ENCODE results near the gene DNAJC10.

The DNAJC10 gene

DNA sequence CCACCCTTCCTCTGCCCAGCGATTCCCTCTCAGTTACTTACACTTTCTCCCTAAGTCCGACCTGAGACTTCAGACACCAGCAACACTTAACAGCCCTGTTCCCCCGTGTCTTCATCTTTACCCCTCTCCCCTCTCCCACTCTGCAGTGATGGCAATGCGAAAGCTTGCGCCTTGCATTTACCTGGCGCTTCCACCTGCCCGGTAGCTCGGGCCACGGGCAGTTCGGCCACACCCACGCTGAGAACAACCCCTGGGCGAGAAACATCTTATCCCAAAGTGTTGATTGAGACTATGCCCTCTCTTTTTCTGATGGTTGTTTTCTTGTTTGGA is 558 bp downstream of the DNAJC10 start:
- H3K79me1 ChIP-seq (ENCODE audit: low read length), result peaks cover 10% of the 10 kb centered on the region
- peak overlapping the region; percentile 34 for H2BK120ac ChIP-seq (ENCODE audit: insufficient read depth, low read length, poor library complexity)
- no CpG with 5 or more reads among the region's 12 CpGs for WGBS (ENCODE audit: extremely low coverage, insufficient coverage, insufficient read length)

DNA sequence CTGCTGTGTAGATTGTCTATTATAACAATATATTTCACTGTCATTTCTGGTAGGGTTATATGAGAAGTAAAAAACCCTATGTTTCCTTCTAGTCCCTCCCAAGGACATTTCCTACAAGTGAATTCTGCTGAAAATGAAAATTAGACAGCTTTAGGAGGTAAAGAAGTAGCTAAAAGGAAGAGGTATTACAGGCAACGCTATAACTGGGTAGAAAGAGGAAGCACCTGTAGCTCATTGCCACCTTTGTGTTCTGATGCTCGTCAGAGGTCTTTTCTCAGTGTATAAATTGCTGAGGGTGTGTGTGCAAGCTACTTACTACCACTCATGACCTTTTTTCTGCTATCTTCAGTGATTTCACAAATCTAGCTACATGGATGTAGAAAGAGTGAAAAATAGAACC is 1.4 kb downstream of the DNAJC10 start:
- Histone ChIP-seq H2BK12ac (ENCODE audit: low read length) (no peak overlapping the region), H3K4me1 (ENCODE audit: control insufficient read depth in 1 of 2, insufficient read depth in 2 of 2, low read length in 2 of 2) (peaks cover 0 to 2% of the 10 kb centered on the region in 2 experiments), H3K4me3 (ENCODE audit: low read depth, low read length) (no peak overlapping the region), H2BK120ac (ENCODE audit: insufficient read depth, low read length, poor library complexity) (no peak overlapping the region), H2AFZ (ENCODE audit: insufficient read depth, low read length, poor library complexity) (no peak overlapping the region), H3K18ac (ENCODE audit: low read length) (no peak overlapping the region), H3K27ac (ENCODE audit: low read depth, low read length) (no peak overlapping the region), H3K9ac (ENCODE audit: low read length) (no peak overlapping the region), H4K8ac (ENCODE audit: low read depth, low read length) (no peak overlapping the region), H3K79me1 (ENCODE audit: low read length) (peaks cover 10% of the 10 kb centered on the region), H3K27me3 (ENCODE audit: insufficient read depth, low read length) (no peaks in the 10 kb centered on the region), H3K23ac (ENCODE audit: low read length) (no peak overlapping the region), H4K91ac (ENCODE audit: low read depth, low read length) (no peak overlapping the region), H3K4me2 (ENCODE audit: low read length) (no peak overlapping the region), H2BK5ac (ENCODE audit: low read depth, low read length, poor library complexity) (no peak overlapping the region), H3K9me3 (ENCODE audit: insufficient read depth, low read depth, low read length) (peaks cover 2% of the 10 kb centered on the region), H4K12ac (ENCODE audit: low read depth, low read length) (no peak overlapping the region), H3K79me2 (ENCODE audit: control insufficient read depth, insufficient read depth, low read length, poor library complexity) (peaks cover 8% of the 10 kb centered on the region), H3K14ac (ENCODE audit: low read length) (no peak overlapping the region), H2AK5ac (ENCODE audit: low read length) (no peak overlapping the region), H3K36me3 (ENCODE audit: control insufficient read depth in 1 of 2, insufficient read depth in 2 of 2, low read length in 2 of 2) (no peaks in the 10 kb centered on the region), H3K4ac (ENCODE audit: low read depth, low read length) (no peak overlapping the region)
- no peak for DNase-seq
- WGBS (ENCODE audit: extremely low coverage, insufficient coverage, insufficient read length), result no CpG with 5 or more reads among the region's 2 CpGs

More for the DNA sequence above, 558 bp downstream of the DNAJC10 start:
- peak; percentile 2 to 45 for DNase-seq
- Histone ChIP-seq H4K91ac (ENCODE audit: low read depth, low read length) (peak overlapping the region; percentile 80), H2AK5ac (ENCODE audit: low read length) (no peak overlapping the region), H4K8ac (ENCODE audit: low read depth, low read length) (peak overlapping the region; percentile 96), H2AFZ (ENCODE audit: insufficient read depth, low read length, poor library complexity) (peak overlapping the region; percentile 97), H2BK5ac (ENCODE audit: low read depth, low read length, poor library complexity) (peak overlapping the region; percentile 63), H3K36me3 (ENCODE audit: control insufficient read depth in 1 of 2, insufficient read depth in 2 of 2, low read length in 2 of 2) (no peaks in the 10 kb centered on the region), H3K14ac (ENCODE audit: low read length) (peak overlapping the region; percentile 86), H4K12ac (ENCODE audit: low read depth, low read length) (peak overlapping the region; percentile 55), H3K4me2 (ENCODE audit: low read length) (peak overlapping the region; percentile 90), H3K9me3 (ENCODE audit: insufficient read depth, low read depth, low read length) (peaks cover 2% of the 10 kb centered on the region), H3K9ac (ENCODE audit: low read length) (peak overlapping the region; percentile 83), H3K79me2 (ENCODE audit: control insufficient read depth, insufficient read depth, low read length, poor library complexity) (peaks cover 8% of the 10 kb centered on the region), H3K4ac (ENCODE audit: low read depth, low read length) (peak overlapping the region; percentile 46), H3K27ac (ENCODE audit: low read depth, low read length) (peak overlapping the region; percentile 77), H2BK12ac (ENCODE audit: low read length) (no peak overlapping the region), H3K4me1 (ENCODE audit: control insufficient read depth in 1 of 2, insufficient read depth in 2 of 2, low read length in 2 of 2) (peaks cover 0 to 2% of the 10 kb centered on the region in 2 experiments), H3K27me3 (ENCODE audit: insufficient read depth, low read length) (no peaks in the 10 kb centered on the region), H3K18ac (ENCODE audit: low read length) (peak overlapping the region; percentile 73), H3K23ac (ENCODE audit: low read length) (no peak overlapping the region), H3K4me3 (ENCODE audit: low read depth, low read length) (peak overlapping the region; percentile 99)

DNA sequence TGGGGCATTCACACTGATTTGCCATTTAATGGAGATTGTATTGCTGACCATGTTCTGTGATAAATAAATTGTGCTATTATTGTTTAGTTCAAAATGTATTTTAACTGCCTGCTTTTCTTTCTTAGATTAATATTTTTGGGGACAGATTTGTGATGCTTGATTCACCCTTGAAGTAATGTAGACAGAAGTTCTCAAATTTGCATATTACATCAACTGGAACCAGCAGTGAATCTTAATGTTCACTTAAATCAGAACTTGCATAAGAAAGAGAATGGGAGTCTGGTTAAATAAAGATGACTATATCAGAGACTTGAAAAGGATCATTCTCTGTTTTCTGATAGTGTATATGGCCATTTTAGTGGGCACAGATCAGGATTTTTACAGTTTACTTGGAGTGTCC is 1.8 kb downstream of the DNAJC10 start:
- peaks cover 3% of the 10 kb centered on the region in 2 experiments for H3K36me3 ChIP-seq (ENCODE audit: control insufficient read depth in 1 of 2, insufficient read depth in 2 of 2, low read length in 2 of 2)
- H3K23ac ChIP-seq (ENCODE audit: low read length), result no peak overlapping the region
- no peak overlapping the region for H3K4me2 ChIP-seq (ENCODE audit: low read length)
- H3K9me3 ChIP-seq (ENCODE audit: insufficient read depth, low read depth, low read length), result peaks cover 2% of the 10 kb centered on the region
- H3K9ac ChIP-seq (ENCODE audit: low read length), result no peak overlapping the region
- H4K12ac ChIP-seq (ENCODE audit: low read depth, low read length), result no peak overlapping the region
- H4K8ac ChIP-seq (ENCODE audit: low read depth, low read length), result no peak overlapping the region
- DNase-seq, result no peak
- H3K4me1 ChIP-seq (ENCODE audit: control insufficient read depth in 1 of 2, insufficient read depth in 2 of 2, low read length in 2 of 2), result peaks cover 0 to 2% of the 10 kb centered on the region in 2 experiments
- no peak overlapping the region for H3K14ac ChIP-seq (ENCODE audit: low read length)
- peaks cover 8% of the 10 kb centered on the region for H3K79me2 ChIP-seq (ENCODE audit: control insufficient read depth, insufficient read depth, low read length, poor library complexity)
- H3K27me3 ChIP-seq (ENCODE audit: insufficient read depth, low read length), result no peaks in the 10 kb centered on the region
- H3K18ac ChIP-seq (ENCODE audit: low read length), result no peak overlapping the region
- no peak overlapping the region for H3K27ac ChIP-seq (ENCODE audit: low read depth, low read length)
- no peak overlapping the region for H2AFZ ChIP-seq (ENCODE audit: insufficient read depth, low read length, poor library complexity)
- no peak overlapping the region for H2BK120ac ChIP-seq (ENCODE audit: insufficient read depth, low read length, poor library complexity)
- peaks cover 10% of the 10 kb centered on the region for H3K79me1 ChIP-seq (ENCODE audit: low read length)
- H4K91ac ChIP-seq (ENCODE audit: low read depth, low read length), result no peak overlapping the region
- no peak overlapping the region for H3K4ac ChIP-seq (ENCODE audit: low read depth, low read length)
- no peak overlapping the region for H3K4me3 ChIP-seq (ENCODE audit: low read depth, low read length)
- H2AK5ac ChIP-seq (ENCODE audit: low read length), result no peak overlapping the region
- no peak overlapping the region for H2BK12ac ChIP-seq (ENCODE audit: low read length)
- no peak overlapping the region for H2BK5ac ChIP-seq (ENCODE audit: low read depth, low read length, poor library complexity)

DNA sequence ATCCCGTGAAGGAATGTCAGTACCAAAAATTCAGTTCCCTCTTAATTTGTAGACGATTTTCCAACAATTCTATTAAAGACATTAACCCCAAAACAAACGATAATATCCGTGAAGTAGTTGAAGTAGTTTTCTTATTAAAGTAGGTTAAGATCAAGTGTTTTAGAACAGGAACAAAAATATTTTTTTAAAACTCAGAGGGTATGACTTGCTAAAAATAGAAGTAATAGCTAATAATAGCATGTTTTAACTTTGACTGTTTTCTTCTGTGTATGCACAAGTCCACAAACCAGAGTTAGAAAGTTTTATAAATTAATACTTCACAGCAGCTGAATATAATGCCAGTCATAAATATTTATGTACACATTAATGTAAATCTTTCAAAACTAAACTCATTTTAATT is 2.4 kb downstream of the DNAJC10 start:
- Histone ChIP-seq H3K18ac (ENCODE audit: low read length) (no peak overlapping the region), H3K9ac (ENCODE audit: low read length) (no peak overlapping the region), H3K79me2 (ENCODE audit: control insufficient read depth, insufficient read depth, low read length, poor library complexity) (peaks cover 8% of the 10 kb centered on the region), H3K14ac (ENCODE audit: low read length) (no peak overlapping the region), H4K91ac (ENCODE audit: low read depth, low read length) (no peak overlapping the region), H3K4me2 (ENCODE audit: low read length) (no peak overlapping the region), H2BK12ac (ENCODE audit: low read length) (no peak overlapping the region), H3K27ac (ENCODE audit: low read depth, low read length) (no peak overlapping the region), H2BK120ac (ENCODE audit: insufficient read depth, low read length, poor library complexity) (no peak overlapping the region), H3K4me3 (ENCODE audit: low read depth, low read length) (no peak overlapping the region), H3K79me1 (ENCODE audit: low read length) (peaks cover 10% of the 10 kb centered on the region), H3K4ac (ENCODE audit: low read depth, low read length) (no peak overlapping the region), H3K23ac (ENCODE audit: low read length) (no peak overlapping the region), H3K36me3 (ENCODE audit: control insufficient read depth in 1 of 2, insufficient read depth in 2 of 2, low read length in 2 of 2) (peaks cover 6% of the 10 kb centered on the region in 2 experiments), H3K4me1 (ENCODE audit: control insufficient read depth in 1 of 2, insufficient read depth in 2 of 2, low read length in 2 of 2) (peaks cover 0 to 2% of the 10 kb centered on the region in 2 experiments), H4K12ac (ENCODE audit: low read depth, low read length) (no peak overlapping the region), H2AK5ac (ENCODE audit: low read length) (no peak overlapping the region), H2AFZ (ENCODE audit: insufficient read depth, low read length, poor library complexity) (no peak overlapping the region), H3K9me3 (ENCODE audit: insufficient read depth, low read depth, low read length) (peaks cover 2% of the 10 kb centered on the region), H2BK5ac (ENCODE audit: low read depth, low read length, poor library complexity) (no peak overlapping the region), H4K8ac (ENCODE audit: low read depth, low read length) (no peak overlapping the region), H3K27me3 (ENCODE audit: insufficient read depth, low read length) (no peaks in the 10 kb centered on the region)
- no peak for DNase-seq
- WGBS (ENCODE audit: extremely low coverage, insufficient coverage, insufficient read length), result no CpG with 5 or more reads among the region's 4 CpGs
